ENCODE measurements around the gene TLDC2.

- TF ChIP-seq SP1 (IDR thresholded peaks at IDR 0.05) = no peak
- TF ChIP-seq, protein P1, sequence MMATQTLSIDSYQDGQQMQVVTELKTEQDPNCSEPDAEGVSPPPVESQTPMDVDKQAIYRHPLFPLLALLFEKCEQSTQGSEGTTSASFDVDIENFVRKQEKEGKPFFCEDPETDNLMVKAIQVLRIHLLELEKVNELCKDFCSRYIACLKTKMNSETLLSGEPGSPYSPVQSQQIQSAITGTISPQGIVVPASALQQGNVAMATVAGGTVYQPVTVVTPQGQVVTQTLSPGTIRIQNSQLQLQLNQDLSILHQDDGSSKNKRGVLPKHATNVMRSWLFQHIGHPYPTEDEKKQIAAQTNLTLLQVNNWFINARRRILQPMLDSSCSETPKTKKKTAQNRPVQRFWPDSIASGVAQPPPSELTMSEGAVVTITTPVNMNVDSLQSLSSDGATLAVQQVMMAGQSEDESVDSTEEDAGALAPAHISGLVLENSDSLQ (IDR thresholded peaks at IDR 0.05) = no peak
- no peak for TF ChIP-seq BHLHE40 (IDR thresholded peaks at IDR 0.05; ENCODE audit: borderline replicate concordance)
- no peak for TF ChIP-seq ZNF384 (IDR thresholded peaks at IDR 0.05)
- no peak for TF ChIP-seq ARNT (IDR thresholded peaks at IDR 0.05)
- TF ChIP-seq L3MBTL2 (conservative IDR thresholded peaks at IDR 0.05) = no peak
- TF ChIP-seq HDGF (IDR thresholded peaks at IDR 0.05; ENCODE audit: borderline replicate concordance) = no peak
- TF ChIP-seq FOXK2 (IDR thresholded peaks at IDR 0.05) = no peak
- TF ChIP-seq SUZ12 (IDR thresholded peaks at IDR 0.05) = no peak
- TF ChIP-seq FOXM1 (IDR thresholded peaks at IDR 0.05; ENCODE audit: borderline replicate concordance) = no peak
- no peak for TF ChIP-seq LEF1 (IDR thresholded peaks at IDR 0.05; ENCODE audit: borderline replicate concordance)
- no peak for TF ChIP-seq TARDBP (IDR thresholded peaks at IDR 0.05)
- TF ChIP-seq NFRKB (IDR thresholded peaks at IDR 0.05) = no peak
- TF ChIP-seq CTBP1 (IDR thresholded peaks at IDR 0.05; ENCODE audit: borderline replicate concordance) = no peak
These were observed 53.8 kb downstream of the TLDC2 start for GRCh38 chr20:36929691-36930090.
